K562 (cell line): ENCODE measurements around the gene SCN1B. TPM values are rescaled to one million over a fixed set of nuclear protein-coding genes. Genes with fewer than 3 reads are reported as not detected.
A peak's percentile ranks its signal among the peaks of the same experiment; 100 is the strongest.

Source experiments
- ATAC-seq: fragments of 200-7000 bp; cut with Tn5 transposase; 3 replicates; pipeline ENCODE4 v1.9.1; 2020; ENCODE audit warnings: moderate library complexity
- BruUV-seq: library from RNA; stranded (reverse); fragments of 400-500 nt; replicated peaks from 2 replicates; lab custom pipeline; 2021; lab: Mats Ljungman, UMichigan
- CTCF ChIA-PET: fragments of 300-600 bp; formaldehyde crosslinking; extraction: SDS; loops from one replicate; lab custom pipeline; 2021; ENCODE audit warnings: low intra/inter-chr PET ratio; lab: Yijun Ruan, JAX
- POLR2A ChIA-PET: fragments of 300-600, 350-650 bp; sonication (Branson Sonifier 250); formaldehyde crosslinking; extraction: SDS; loops from one replicate; lab custom pipeline; 2021; ENCODE audit warnings: antibody characterized with exemption, inconsistent platforms; lab: Yijun Ruan, JAX
- DNase-seq, 4 experiments: peaks; one replicate each; pipeline versions ENCODE4 v3.0.0 to v3.0.0-alpha.2; 2011 to 2018; ENCODE audit warnings: low spot score in 3 of 4, mixed read lengths in 3 of 4; ENCODE audit errors: extremely low read depth in 1 of 4
- FAIRE-seq: peaks from 2 replicates; lab custom pipeline; 2011; peaks lifted over from hg19 to GRCh38; lab: Jason Lieb, UNC
- H2AFZ ChIP-seq: 2 replicates; pipeline ENCODE4 v1.6.0; 2011; ENCODE audit warnings: low read depth, low read length, control low read depth, inconsistent platforms
- H3K27ac ChIP-seq: fragments of 200-600 bp; 3 replicates; pipeline ENCODE4 v1.8.0; 2011; ENCODE audit warnings: low read depth, mild to moderate bottlenecking, control low read depth, inconsistent platforms, low read length, moderate library complexity, mixed read lengths; ENCODE audit errors: extremely low read depth
- H3K27me3 ChIP-seq, 2 experiments: fragments of 300-600 bp in 1 of 2; 2 replicates in 1 of 2; 3 replicates in 1 of 2; pipeline versions ENCODE4 v1.6.0 to v1.8.0; 2011; ENCODE audit warnings: inconsistent platforms in 2 of 2, low read length in 2 of 2, mild to moderate bottlenecking in 1 of 2, mixed read lengths in 1 of 2, moderate library complexity in 1 of 2; ENCODE audit not compliant: control insufficient read depth in 2 of 2, insufficient read depth in 2 of 2
- H3K36me3 ChIP-seq: fragments of 300-600 bp; 3 replicates; pipeline ENCODE4 v1.8.0; 2011; ENCODE audit warnings: mild to moderate bottlenecking, low read length, inconsistent platforms; ENCODE audit not compliant: control insufficient read depth, insufficient read depth
- H3K4me1 ChIP-seq, 2 experiments: fragments of 200-600 bp in 1 of 2; replicated peaks in 1 of 2; 2 replicates in 1 of 2; 3 replicates in 1 of 2; pipeline versions ENCODE4 v1.5.1 to v1.8.0; 2011; ENCODE audit warnings: inconsistent platforms in 2 of 2, low read length in 2 of 2, mild to moderate bottlenecking in 1 of 2, mixed read lengths in 1 of 2, moderate library complexity in 1 of 2; ENCODE audit not compliant: control insufficient read depth in 2 of 2, insufficient read depth in 2 of 2
- H3K4me2 ChIP-seq: 2 replicates; pipeline ENCODE4 v1.6.1; 2011; ENCODE audit warnings: low read length, control low read depth, inconsistent platforms, mixed read lengths; ENCODE audit not compliant: insufficient read depth
- H3K4me3 ChIP-seq: fragments of 200-600 bp; sonication (generic), shearing (Covaris generic); 2 replicates; pipeline ENCODE4 v1.5.1; 2016; ENCODE audit warnings: control low read depth, inconsistent platforms
- H3K79me2 ChIP-seq: fragments of 200-600 bp; 3 replicates; pipeline ENCODE4 v1.8.0; 2011; ENCODE audit warnings: low read length, inconsistent platforms; ENCODE audit not compliant: control insufficient read depth, insufficient read depth
- H3K9ac ChIP-seq, 2 experiments: 2 replicates each; pipeline versions ENCODE4 v1.6.0 to v1.6.1; 2011; ENCODE audit warnings: low read depth in 2 of 2, low read length in 2 of 2, control low read depth in 1 of 2, inconsistent platforms in 1 of 2, mild to moderate bottlenecking in 1 of 2, mixed read lengths in 1 of 2; ENCODE audit not compliant: insufficient read depth in 1 of 2
- H3K9me1 ChIP-seq: one replicate; pipeline ENCODE4 v1.6.0; 2011; ENCODE audit warnings: inconsistent platforms, mild to moderate bottlenecking, low read length, moderate library complexity; ENCODE audit not compliant: control insufficient read depth, insufficient read depth
- H3K9me3 ChIP-seq: replicated peaks from 2 replicates; pipeline ENCODE4 v1.5.1; 2011; ENCODE audit warnings: low read depth, low read length, inconsistent platforms; ENCODE audit not compliant: control insufficient read depth, insufficient read depth
- H4K20me1 ChIP-seq: replicated peaks from 2 replicates; pipeline ENCODE4 v1.6.1; 2011; ENCODE audit warnings: low read length, inconsistent platforms, mixed read lengths; ENCODE audit not compliant: control insufficient read depth, insufficient read depth
- BCOR ChIP-seq: fragments of 450-650 bp; IDR thresholded peaks from 2 replicates; pipeline ENCODE4 v1.6.1; 2016
- BDP1 ChIP-seq: IDR thresholded peaks from 3 replicates; pipeline ENCODE4 v1.6.1; 2011; ENCODE audit not compliant: insufficient read length, insufficient read depth
- CCNT2 ChIP-seq: IDR thresholded peaks from 2 replicates; pipeline ENCODE4 v1.6.1; 2011; ENCODE audit warnings: borderline replicate concordance, low read depth, mild to moderate bottlenecking, moderate library complexity, mixed read lengths, low read length; ENCODE audit not compliant: insufficient read length; ENCODE audit errors: extremely low read depth
- ESRRB ChIP-seq: fragments of 250-450 bp; sonication (Bioruptor Pico); IDR thresholded peaks from 2 replicates; pipeline ENCODE4 v1.5.0; 2020; ENCODE audit warnings: mild to moderate bottlenecking, moderate library complexity, borderline replicate concordance
- GTF2F1 ChIP-seq: IDR thresholded peaks from 2 replicates; pipeline ENCODE4 v1.6.1; 2011; ENCODE audit warnings: low read depth, low read length, improper control_type of control experiment
- HINFP ChIP-seq: fragments of 450-650 bp; conservative IDR thresholded peaks from 2 replicates; pipeline ENCODE4 v1.6.1; 2016; ENCODE audit warnings: missing genetic modification characterization, low read depth, mild to moderate bottlenecking, control low read depth, missing compliant biosample characterization
- HNRNPL ChIP-seq: fragments of 200-400 bp; formaldehyde crosslinking; IDR thresholded peaks from 2 replicates; pipeline ENCODE4 v1.6.1; 2017; ENCODE audit warnings: low read depth, mild to moderate bottlenecking, low read length
- MTF1 ChIP-seq: fragments of 250-450 bp; sonication (Bioruptor Pico); IDR thresholded peaks from 2 replicates; pipeline ENCODE4 v1.9.0; 2021; ENCODE audit warnings: moderate library complexity, mild to moderate bottlenecking, inconsistent platforms, borderline replicate concordance
- NUFIP1 ChIP-seq: fragments of 450-650 bp; IDR thresholded peaks from 2 replicates; pipeline ENCODE4 v1.6.1; 2018; ENCODE audit not compliant: partially characterized antibody
- PHTF2 ChIP-seq: fragments of 250-450 bp; sonication (Bioruptor Pico); IDR thresholded peaks from 2 replicates; pipeline ENCODE4 v1.5.0; 2021; ENCODE audit warnings: mild to moderate bottlenecking
- ZBTB12 ChIP-seq: fragments of 250-450 bp; sonication (Bioruptor Pico); IDR thresholded peaks from 2 replicates; pipeline ENCODE4 v1.4.0; 2020
- ZFP30 ChIP-seq: fragments of 250-450 bp; sonication (Bioruptor Pico); IDR thresholded peaks from 2 replicates; pipeline ENCODE4 v1.8.0; 2022; ENCODE audit warnings: moderate library complexity, mild to moderate bottlenecking, inconsistent platforms, borderline replicate concordance
- ZNF696 ChIP-seq: fragments of 250-450 bp; sonication (Bioruptor Pico); conservative IDR thresholded peaks from 2 replicates; pipeline ENCODE4 v1.4.0; 2020; ENCODE audit warnings: mild to moderate bottlenecking, moderate library complexity
- ZNF77 ChIP-seq: fragments of 250-450 bp; sonication (Bioruptor Pico); IDR thresholded peaks from 2 replicates; pipeline ENCODE4 v1.5.0; 2020
- WGBS: fragments of 100-300 bp; shearing (Covaris generic); methylation state at CpG from one replicate; pipeline ENCODE4 v1.1.6; 2016; ENCODE audit warnings: low coverage, mixed read lengths; ENCODE audit not compliant: insufficient coverage; ENCODE audit errors: missing lambda C conversion rate; 5-methylcytosine and 5-hydroxymethylcytosine counted together
- in situ Hi-C: fragments of 300-500 bp; cut with MboI; formaldehyde crosslinking; loops from 4 replicates; pipeline ENCODE4 v1.15.0; 2018; ENCODE audit warnings: inconsistent platforms, mixed read lengths
- intact Hi-C: fragments of 100-400 bp; cut with micrococcal nuclease; formaldehyde crosslinking; loops from 2 replicates; pipeline ENCODE4 v1.14.2; 2022
- polyA plus RNA-seq, 8 experiments: library from polyadenylated mRNA; depleted of rRNA in 4 of 8; stranded (reverse) in 5 of 8; unstranded in 3 of 8; fragments of >200 nt; fragmentation: Nextera tagmentation in 2 of 8; fragmentation: Illumina TruSeq in 1 of 8; extraction: Ambion mirVana in 2 of 8; extraction: Trizol in 1 of 8; gene quantifications; 2 replicates each; pipeline versions ENCODE4 v1.2.1 to v1.2.3, GENCODE V29; 2011 to 2014; ENCODE audit warnings: inconsistent platforms in 1 of 8, missing spikeins in 1 of 8
- total RNA-seq, 7 experiments: library from RNA; depleted of rRNA in 6 of 7; stranded (reverse); fragments of >200 nt in 6 of 7; fragmentation: Illumina TruSeq in 2 of 7; extraction: Trizol in 2 of 7; gene quantifications; 2 replicates each; pipeline versions ENCODE4 v1.2.1 to v1.2.3, GENCODE V29; 2011 to 2021; ENCODE audit warnings: low replicate concordance in 1 of 7
- TF ChIP-seq, protein P1 (sequence below): fragments of 200-400 bp; formaldehyde crosslinking; IDR thresholded peaks from 2 replicates; pipeline ENCODE4 v1.6.1; 2017; ENCODE audit warnings: mild to moderate bottlenecking, low read depth, low read length, moderate library complexity

The SCN1B gene
- total and polyA plus RNA-seq, 9 of the 15 experiments (the other 6 are each of a cell fraction or from before 2014, with no cell fraction given), result 0.03 to 2.5 (median 0.91) TPM

DNA sequence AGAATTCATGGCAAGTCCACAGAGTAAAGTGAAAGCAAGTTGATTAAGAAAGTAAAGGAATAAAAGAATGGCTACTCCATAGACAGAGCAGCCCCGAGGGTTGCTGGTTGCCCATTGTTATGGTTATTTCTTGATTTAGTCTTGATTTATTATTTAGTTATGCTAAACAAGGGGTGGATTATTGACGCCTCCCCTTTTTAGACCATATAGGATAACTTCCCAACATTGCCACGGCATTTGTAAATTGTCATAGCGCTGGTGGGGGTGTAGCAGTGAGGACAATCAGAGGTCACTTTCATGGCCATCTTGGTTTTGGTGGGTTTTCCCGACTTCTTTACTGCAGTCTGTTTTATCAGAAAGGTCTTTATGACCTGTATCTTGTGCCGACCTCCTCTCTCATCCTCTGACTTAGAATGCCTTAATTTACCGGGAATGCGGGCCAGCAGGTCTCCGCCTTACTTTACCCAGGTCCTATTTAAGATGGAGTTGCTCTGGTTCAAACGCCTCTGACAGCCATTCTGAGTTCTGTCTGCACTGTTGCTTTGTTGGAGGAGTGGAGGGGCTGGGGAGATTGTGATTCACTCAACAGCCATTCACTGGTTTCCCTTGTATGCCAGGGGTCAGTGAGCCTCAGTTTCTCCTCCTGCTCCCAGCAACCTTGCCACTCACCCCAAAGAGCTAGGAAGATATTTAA, 38.8 kb downstream of the SCN1B start (continued):
- 0 out of 2 replicates have a peak, but pooled peaks have one; percentile 28 for TF ChIP-seq HINFP (tag)

GRCh38 chr19:35069696-35070095, 39.4 kb downstream of the SCN1B start:
- Histone ChIP-seq H3K9me3 (peaks cover 5% of the 10 kb centered on the region; the same call in 1 of the 2 replicates), H3K4me3 (no peak overlapping the region), H3K4me2 (no peak overlapping the region), H3K36me3 (no peaks in the 10 kb centered on the region), H4K20me1 (no peaks in the 10 kb centered on the region), H3K27me3 (peaks cover 0 to 14% of the 10 kb centered on the region in 2 experiments; a peak in 2 of 5 replicates), H3K9me1 (no peaks in the 10 kb centered on the region), H2AFZ (no peak overlapping the region), H3K4me1 (peaks cover 5 to 21% of the 10 kb centered on the region in 2 experiments; a peak in 3 of 5 replicates), H3K27ac (no peak overlapping the region), H3K79me2 (no peaks in the 10 kb centered on the region), H3K9ac (no peak overlapping the region)
- ChIA-PET POLR2A (interaction anchor here (0.6 to 1.4 kb wide), 5 partner anchors 10 to 1024 kb away, joined by 3 to 4 read pairs (median 3); no protein-coding TSS in a partner anchor), CTCF (no interaction called here)
- BruUV-seq, result no TSS peak
- DNase-seq (no peak), ATAC-seq (no peak), FAIRE-seq (no peak)
- in situ Hi-C loops (loop anchor here (5.0 kb wide), 1 partner anchor 58 kb away; no protein-coding TSS in a partner anchor), intact Hi-C loops (no loop called here)
- WGBS, result 31% methylated on average over 1 of the region's 1 CpG
- TF ChIP-seq PHTF2 (CRISPR knock-in tag) (no peak), GTF2F1 (no peak), MTF1 (no peak), ZNF696 (no peak), ESRRB (CRISPR knock-in tag) (no peak), BDP1 (no peak), HNRNPL (no peak), BCOR (no peak), NUFIP1 (no peak), ZBTB12 (CRISPR knock-in tag) (no peak), CCNT2 (no peak), ZNF77 (no peak), ZFP30 (no peak)
- TF ChIP-seq, protein P1, sequence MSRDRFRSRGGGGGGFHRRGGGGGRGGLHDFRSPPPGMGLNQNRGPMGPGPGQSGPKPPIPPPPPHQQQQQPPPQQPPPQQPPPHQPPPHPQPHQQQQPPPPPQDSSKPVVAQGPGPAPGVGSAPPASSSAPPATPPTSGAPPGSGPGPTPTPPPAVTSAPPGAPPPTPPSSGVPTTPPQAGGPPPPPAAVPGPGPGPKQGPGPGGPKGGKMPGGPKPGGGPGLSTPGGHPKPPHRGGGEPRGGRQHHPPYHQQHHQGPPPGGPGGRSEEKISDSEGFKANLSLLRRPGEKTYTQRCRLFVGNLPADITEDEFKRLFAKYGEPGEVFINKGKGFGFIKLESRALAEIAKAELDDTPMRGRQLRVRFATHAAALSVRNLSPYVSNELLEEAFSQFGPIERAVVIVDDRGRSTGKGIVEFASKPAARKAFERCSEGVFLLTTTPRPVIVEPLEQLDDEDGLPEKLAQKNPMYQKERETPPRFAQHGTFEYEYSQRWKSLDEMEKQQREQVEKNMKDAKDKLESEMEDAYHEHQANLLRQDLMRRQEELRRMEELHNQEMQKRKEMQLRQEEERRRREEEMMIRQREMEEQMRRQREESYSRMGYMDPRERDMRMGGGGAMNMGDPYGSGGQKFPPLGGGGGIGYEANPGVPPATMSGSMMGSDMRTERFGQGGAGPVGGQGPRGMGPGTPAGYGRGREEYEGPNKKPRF, result no peak
